Measurements from ENCODE around the gene AFF1. TPM values are rescaled to one million over a fixed set of nuclear protein-coding genes. Genes with fewer than 3 reads are reported as not detected.

The AFF1 gene
- total RNA-seq, 4 donors from 2014 or later: 105 to 152 (median 111) TPM

- Histone ChIP-seq H3K9me3 (no peaks in the 10 kb centered on the region), H3K36me3 (no peaks in the 10 kb centered on the region), H3K4me1 (peaks cover 0 to 31% (median 10%) of the 10 kb centered on the region in 4 donors), H3K27ac (peak overlapping the region in 1 of 4 donors; percentile 11), H3K27me3 (no peaks in the 10 kb centered on the region), H3K4me3 (no peak overlapping the region)
- no peak for TF ChIP-seq CTCF (IDR thresholded peaks at IDR 0.05)
- TF ChIP-seq EP300 (IDR thresholded peaks at IDR 0.05): no peak
- no peak for TF ChIP-seq POLR2A (IDR thresholded peaks at IDR 0.05)
- no peak for DNase-seq (ENCODE audit: low spot score in 2 of 2)
- whole genome bisulfite sequencing, 2 donors: 38 to 53% methylated on average over 2 of the region's 2 CpGs
Observed at GRCh38 chr4:86960557-86960961, 25.7 kb downstream of the AFF1 start.

GRCh38 chr4:86961116-86961515 is 26.3 kb downstream of the AFF1 start:
- Histone ChIP-seq H3K27me3 (no peaks in the 10 kb centered on the region), H3K36me3 (no peaks in the 10 kb centered on the region), H3K27ac (peak overlapping the region in 2 of 4 donors; percentile 1 to 11), H3K9me3 (no peaks in the 10 kb centered on the region), H3K4me1 (peaks cover 0 to 34% (median 11%) of the 10 kb centered on the region in 4 donors), H3K4me3 (no peak overlapping the region)
- TF ChIP-seq EP300 (IDR thresholded peaks at IDR 0.05) (no peak), CTCF (IDR thresholded peaks at IDR 0.05) (no peak), POLR2A (IDR thresholded peaks at IDR 0.05) (no peak)
- WGBS, 2 donors: 87 to 91% methylated on average over 4 of the region's 4 CpGs
- no peak for DNase-seq (ENCODE audit: low spot score in 2 of 2)

- no peaks in the 10 kb centered on the region for H3K9me3 ChIP-seq
- TF ChIP-seq EP300 (IDR thresholded peaks at IDR 0.05) (no peak), POLR2A (IDR thresholded peaks at IDR 0.05) (no peak)
- peak overlapping the region in 1 of 4 donors; percentile 1 for H3K27ac ChIP-seq
- H3K27me3 ChIP-seq: no peaks in the 10 kb centered on the region
- no peaks in the 10 kb centered on the region for H3K36me3 ChIP-seq
- H3K4me1 ChIP-seq: peaks cover 0 to 37% (median 11%) of the 10 kb centered on the region in 4 donors
- DNase-seq (ENCODE audit: low spot score in 2 of 2): no peak
- H3K4me3 ChIP-seq: no peak overlapping the region
- WGBS, 2 donors: 53 to 58% methylated on average over 9 of the region's 9 CpGs
Observed at GRCh38 chr4:86961605-86962295, 26.9 kb downstream of the AFF1 start.

DNA sequence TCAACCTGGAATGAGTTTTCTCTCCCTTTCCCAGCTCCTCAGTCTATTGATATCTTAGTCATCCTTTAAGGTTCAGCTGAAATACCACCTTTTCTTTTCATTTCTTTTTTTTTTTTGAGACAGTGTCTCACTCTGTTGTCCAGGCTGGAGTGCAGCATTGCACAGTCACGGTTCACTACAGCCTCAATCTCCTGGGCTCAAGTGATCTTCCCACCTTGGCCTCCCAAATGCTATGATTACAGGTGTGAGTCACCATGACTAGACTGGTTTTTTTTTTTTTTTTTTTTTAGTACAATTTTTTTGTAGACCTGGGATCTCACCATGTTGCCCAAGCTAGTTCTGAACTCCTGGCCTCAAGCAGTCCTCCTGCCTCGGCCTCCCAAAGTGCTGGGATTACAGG is 28.9 kb downstream of the AFF1 start:
- Histone ChIP-seq H3K27ac (no peak overlapping the region), H3K27me3 (no peaks in the 10 kb centered on the region), H3K9me3 (no peaks in the 10 kb centered on the region), H3K4me1 (peaks cover 0 to 39% (median 11%) of the 10 kb centered on the region in 4 donors), H3K36me3 (no peaks in the 10 kb centered on the region), H3K4me3 (no peak overlapping the region)
- WGBS, 2 donors: 88 to 95% methylated on average over 2 of the region's 2 CpGs
- no peak for DNase-seq (ENCODE audit: low spot score in 2 of 2)
- TF ChIP-seq CTCF (IDR thresholded peaks at IDR 0.05): no peak
- no peak for TF ChIP-seq POLR2A (IDR thresholded peaks at IDR 0.05)
- no peak for TF ChIP-seq EP300 (IDR thresholded peaks at IDR 0.05)

DNA sequence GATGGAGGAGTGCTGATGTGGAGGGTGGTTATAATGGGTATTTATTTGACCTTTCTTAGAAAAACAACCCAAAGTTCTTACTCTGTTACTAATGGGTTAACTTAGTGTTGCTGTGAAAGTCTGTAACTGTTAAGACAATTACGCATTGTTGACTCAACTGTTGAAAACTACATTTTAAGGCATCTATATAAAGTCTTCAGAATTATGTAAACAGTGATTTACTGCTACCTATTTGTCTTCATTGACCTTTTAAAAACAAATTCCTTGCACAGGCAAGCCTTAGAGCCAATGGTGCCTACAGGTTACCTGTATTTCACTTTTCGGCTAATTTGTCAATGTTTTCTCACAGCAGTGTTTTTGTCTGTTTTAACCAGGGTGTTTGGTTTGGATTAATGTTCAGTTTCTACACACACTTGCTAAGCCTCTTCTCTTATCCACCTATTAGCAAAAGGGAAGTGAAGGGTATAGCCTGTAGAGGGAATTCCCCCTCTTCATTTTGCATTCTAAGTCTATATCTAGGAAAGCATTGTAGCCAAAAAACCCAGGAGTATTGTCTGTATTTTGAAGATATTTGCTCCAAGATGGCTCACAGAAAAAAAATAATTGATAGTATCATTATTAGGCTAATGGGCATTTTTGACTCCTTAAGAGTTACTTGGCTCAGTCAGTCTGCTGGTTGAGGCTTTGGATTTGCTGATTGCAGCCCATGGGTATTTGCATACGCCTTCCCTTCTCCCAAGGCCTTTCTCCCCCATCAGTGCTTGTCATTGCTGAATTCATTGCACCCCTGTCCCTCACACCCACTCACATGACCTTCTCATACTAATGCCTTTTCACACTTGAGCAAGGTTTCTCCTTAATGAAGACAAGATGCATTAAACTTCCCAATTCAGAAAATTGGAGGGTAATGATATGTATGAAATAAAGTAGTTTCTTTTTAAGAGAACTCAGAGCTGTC is 30.5 kb downstream of the AFF1 start:
- H3K36me3 ChIP-seq: no peaks in the 10 kb centered on the region
- no peaks in the 10 kb centered on the region for H3K27me3 ChIP-seq
- DNase-seq (ENCODE audit: low spot score in 2 of 2): no peak
- no peak overlapping the region for H3K4me3 ChIP-seq
- WGBS, 2 donors: 86 to 89% methylated on average over 3 of the region's 3 CpGs
- H3K9me3 ChIP-seq: no peaks in the 10 kb centered on the region
- TF ChIP-seq POLR2A (IDR thresholded peaks at IDR 0.05): no peak
- TF ChIP-seq CTCF (IDR thresholded peaks at IDR 0.05): no peak
- TF ChIP-seq EP300 (IDR thresholded peaks at IDR 0.05): no peak
- H3K27ac ChIP-seq: no peak overlapping the region
- H3K4me1 ChIP-seq: peaks cover 0 to 34% (median 9%) of the 10 kb centered on the region in 4 donors
